Calu3 (cell line): ENCODE measurements around the gene SLCO2A1. TPM values are rescaled to one million over a fixed set of nuclear protein-coding genes. Genes with fewer than 3 reads are reported as not detected.

Experiments used
- BruUV-seq: library from RNA; stranded (reverse); fragments of 400-500 nt; replicated peaks from 2 replicates; lab custom pipeline; 2021; lab: Mats Ljungman, UMichigan
- CTCF ChIA-PET: fragments of 300-600 bp; sonication (Branson Sonifier 250); formaldehyde crosslinking; loops from one replicate; lab custom pipeline; 2022; ENCODE audit warnings: antibody characterized with exemption; lab: Charles Lee
- DNase-seq: peaks from one replicate; pipeline ENCODE4 v3.0.0; 2022
- H3K27ac Mint-ChIP-seq: one replicate; pipeline ENCODE4 v1.8.0; 2022; ENCODE audit warnings: mixed read lengths; ENCODE audit not compliant: unreplicated experiment
- H3K27me3 Mint-ChIP-seq: one replicate; pipeline ENCODE4 v1.8.0; 2022; ENCODE audit warnings: mixed read lengths; ENCODE audit not compliant: unreplicated experiment
- H3K36me3 Mint-ChIP-seq: one replicate; pipeline ENCODE4 v1.8.0; 2022; ENCODE audit warnings: mild to moderate bottlenecking, moderate library complexity, mixed read lengths; ENCODE audit not compliant: insufficient read depth, unreplicated experiment
- H3K4me1 Mint-ChIP-seq: one replicate; pipeline ENCODE4 v1.8.0; 2022; ENCODE audit warnings: mild to moderate bottlenecking, low read depth, mixed read lengths; ENCODE audit not compliant: unreplicated experiment
- H3K4me3 Mint-ChIP-seq: one replicate; pipeline ENCODE4 v1.8.0; 2022; ENCODE audit warnings: mild to moderate bottlenecking, low read depth, moderate library complexity, mixed read lengths; ENCODE audit not compliant: unreplicated experiment
- H3K9me3 Mint-ChIP-seq: one replicate; pipeline ENCODE4 v1.8.0; 2022; ENCODE audit warnings: low read depth, mixed read lengths; ENCODE audit not compliant: unreplicated experiment
- intact Hi-C: fragments of 100-400 bp; cut with micrococcal nuclease; formaldehyde crosslinking; loops from one replicate; pipeline ENCODE4 v1.10.0; 2022; ENCODE audit not compliant: unreplicated experiment
- total RNA-seq: library from RNA; stranded (reverse); gene quantifications from 2 replicates; pipeline ENCODE4 v1.2.3, GENCODE V29; 2022
- TF ChIP-seq, protein P1 (sequence below): fragments of 200-600 bp; IDR thresholded peaks from one replicate; pipeline ENCODE4 v1.8.0; 2022; ENCODE audit warnings: antibody characterized with exemption; ENCODE audit not compliant: unreplicated experiment

SLCO2A1 gene
- total RNA-seq, 1 experiment from 2014 or later: not detected

DNA sequence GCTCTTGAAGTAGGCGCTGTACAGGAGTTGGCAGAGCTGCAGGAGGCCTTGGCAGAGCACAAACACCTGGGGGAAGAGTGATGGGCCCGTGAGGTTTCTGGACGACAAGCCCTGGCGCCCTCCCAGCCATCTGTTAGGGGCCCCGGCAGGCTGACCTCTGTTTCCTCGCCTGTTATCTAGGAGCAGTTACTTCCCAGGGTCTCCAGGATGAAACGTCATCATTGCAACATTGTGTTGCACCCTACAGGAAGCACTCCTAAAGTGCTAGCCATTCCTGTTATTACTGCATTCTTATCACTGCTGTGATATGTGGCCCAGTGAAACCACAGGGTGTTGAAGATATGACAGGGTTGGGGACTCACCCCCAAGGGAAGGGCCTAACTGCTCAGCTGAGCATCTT lies 50.2 kb downstream of the SLCO2A1 start:
- peaks cover 10% of the 10 kb centered on the region for H3K4me1 Mint-ChIP-seq
- DNase-seq: no peak
- CTCF ChIA-PET: interaction anchor here (0.5 kb wide), 1 partner anchor 243 kb away, joined by 4 read pairs; no protein-coding TSS in a partner anchor
- H3K36me3 Mint-ChIP-seq: no peaks in the 10 kb centered on the region
- TF ChIP-seq, protein P1, sequence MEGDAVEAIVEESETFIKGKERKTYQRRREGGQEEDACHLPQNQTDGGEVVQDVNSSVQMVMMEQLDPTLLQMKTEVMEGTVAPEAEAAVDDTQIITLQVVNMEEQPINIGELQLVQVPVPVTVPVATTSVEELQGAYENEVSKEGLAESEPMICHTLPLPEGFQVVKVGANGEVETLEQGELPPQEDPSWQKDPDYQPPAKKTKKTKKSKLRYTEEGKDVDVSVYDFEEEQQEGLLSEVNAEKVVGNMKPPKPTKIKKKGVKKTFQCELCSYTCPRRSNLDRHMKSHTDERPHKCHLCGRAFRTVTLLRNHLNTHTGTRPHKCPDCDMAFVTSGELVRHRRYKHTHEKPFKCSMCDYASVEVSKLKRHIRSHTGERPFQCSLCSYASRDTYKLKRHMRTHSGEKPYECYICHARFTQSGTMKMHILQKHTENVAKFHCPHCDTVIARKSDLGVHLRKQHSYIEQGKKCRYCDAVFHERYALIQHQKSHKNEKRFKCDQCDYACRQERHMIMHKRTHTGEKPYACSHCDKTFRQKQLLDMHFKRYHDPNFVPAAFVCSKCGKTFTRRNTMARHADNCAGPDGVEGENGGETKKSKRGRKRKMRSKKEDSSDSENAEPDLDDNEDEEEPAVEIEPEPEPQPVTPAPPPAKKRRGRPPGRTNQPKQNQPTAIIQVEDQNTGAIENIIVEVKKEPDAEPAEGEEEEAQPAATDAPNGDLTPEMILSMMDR: no peak
- peaks cover 91% of the 10 kb centered on the region for H3K27me3 Mint-ChIP-seq
- H3K4me3 Mint-ChIP-seq: no peak overlapping the region
- no TSS peak for BruUV-seq
- H3K9me3 Mint-ChIP-seq: no peaks in the 10 kb centered on the region
- intact Hi-C loops: no loop called here
- no peak overlapping the region for H3K27ac Mint-ChIP-seq

DNA sequence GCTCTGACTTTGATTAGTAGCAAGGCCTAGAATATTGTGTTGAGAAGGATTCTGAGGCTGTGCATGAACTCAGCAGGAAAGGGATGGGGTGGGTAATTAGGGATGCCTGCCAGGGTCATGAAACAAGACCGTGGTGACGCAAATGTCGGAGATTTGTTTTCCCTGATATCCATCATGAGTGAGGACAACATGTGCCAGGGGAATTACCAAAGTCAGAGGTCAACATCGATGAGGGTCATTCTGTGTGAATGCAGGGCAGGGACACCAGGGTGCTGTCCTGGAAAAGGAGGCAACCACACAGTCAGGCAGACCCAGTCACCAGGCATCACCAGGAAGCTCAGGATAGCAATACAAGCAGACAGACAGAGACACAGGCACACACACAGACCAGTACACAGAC lies 52.2 kb downstream of the SLCO2A1 start:
- Mint-ChIP-seq H3K27me3 (peaks cover 90% of the 10 kb centered on the region), H3K27ac (no peak overlapping the region)
- CTCF ChIA-PET: interaction anchor here (2.1 kb wide), 1 partner anchor 13 kb away, joined by 7 read pairs; no protein-coding TSS in a partner anchor

DNA sequence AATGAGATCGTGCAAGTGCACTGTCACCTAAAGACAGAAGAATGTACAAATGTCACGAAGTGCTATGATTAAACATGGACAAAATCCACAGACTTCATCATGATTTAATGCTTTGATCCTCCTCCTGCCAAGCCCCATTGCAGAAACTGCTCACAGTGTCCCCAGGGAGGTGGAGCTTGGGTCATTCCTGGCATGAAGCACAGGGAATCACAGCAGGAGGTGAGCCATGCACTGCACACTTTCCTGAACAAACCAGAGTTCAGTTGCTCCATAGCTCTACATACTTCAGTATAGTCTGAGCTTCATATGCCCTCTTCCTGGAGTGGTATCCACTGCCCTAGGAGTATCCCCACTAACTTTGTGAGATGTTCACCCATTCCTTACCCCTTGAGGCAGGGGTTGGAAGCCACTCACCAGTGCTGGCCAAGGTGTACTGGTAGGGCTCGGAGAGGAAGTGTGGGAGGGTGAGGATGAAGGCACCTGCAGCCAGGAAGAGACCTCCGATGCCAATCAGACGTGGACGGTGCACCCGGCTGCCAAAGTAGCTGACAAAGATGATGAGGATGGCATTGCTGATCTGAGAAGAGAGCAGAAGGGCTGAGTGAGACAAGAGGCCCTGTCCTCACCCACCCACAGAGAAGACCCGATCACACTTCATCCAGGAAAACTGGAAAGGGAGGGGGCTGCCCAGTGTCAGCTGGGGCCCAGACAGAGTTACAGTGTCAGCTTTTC lies 56.3 kb downstream of the SLCO2A1 start:
- H3K27ac Mint-ChIP-seq: no peak overlapping the region
- no peak overlapping the region for H3K4me3 Mint-ChIP-seq

More for the DNA sequence above, 52.2 kb downstream of the SLCO2A1 start:
- no TSS peak for BruUV-seq
- Mint-ChIP-seq H3K36me3 (no peaks in the 10 kb centered on the region), H3K4me3 (no peak overlapping the region), H3K9me3 (no peaks in the 10 kb centered on the region), H3K4me1 (no peaks in the 10 kb centered on the region)
- TF ChIP-seq, protein P1: no peak
- no peak for DNase-seq
- intact Hi-C loops: no loop called here

DNA sequence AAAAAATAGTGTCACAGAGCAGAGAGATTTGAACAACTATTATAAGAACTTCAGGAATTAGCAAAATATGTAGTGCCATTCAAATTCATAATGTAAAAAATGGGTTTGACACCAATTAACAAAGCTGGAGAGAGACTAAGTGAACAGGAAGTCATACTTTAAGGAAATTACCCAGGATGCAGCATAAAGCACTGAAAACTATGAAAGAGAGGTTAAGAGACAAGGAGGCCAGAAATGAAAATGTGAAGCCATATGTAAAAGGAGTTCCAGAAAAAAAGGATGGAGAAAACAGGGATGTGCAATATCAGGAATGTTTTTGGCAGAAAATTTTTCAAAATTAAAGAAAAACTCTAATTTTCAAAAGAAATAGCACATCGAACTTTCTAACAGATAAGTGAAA lies 57.6 kb downstream of the SLCO2A1 start:
- DNase-seq: no peak
- no peaks in the 10 kb centered on the region for H3K36me3 Mint-ChIP-seq
- no peaks in the 10 kb centered on the region for H3K4me1 Mint-ChIP-seq
- BruUV-seq: no TSS peak
- intact Hi-C loops: no loop called here
- H3K27me3 Mint-ChIP-seq: peaks cover 86% of the 10 kb centered on the region
- TF ChIP-seq, protein P1: no peak
- H3K4me3 Mint-ChIP-seq: no peak overlapping the region
- CTCF ChIA-PET: no interaction called here
- no peak overlapping the region for H3K27ac Mint-ChIP-seq
- H3K9me3 Mint-ChIP-seq: no peaks in the 10 kb centered on the region

More for the DNA sequence above, 56.3 kb downstream of the SLCO2A1 start:
- no TSS peak for BruUV-seq
- TF ChIP-seq, protein P1: no peak
- no peaks in the 10 kb centered on the region for H3K4me1 Mint-ChIP-seq
- peaks cover 86% of the 10 kb centered on the region for H3K27me3 Mint-ChIP-seq
- no peak for DNase-seq
- intact Hi-C loops: no loop called here
- CTCF ChIA-PET: interaction anchor here (1.2 kb wide), 1 partner anchor 8 kb away, joined by 4 read pairs; no protein-coding TSS in a partner anchor
- H3K36me3 Mint-ChIP-seq: no peaks in the 10 kb centered on the region
- no peaks in the 10 kb centered on the region for H3K9me3 Mint-ChIP-seq
